Neuron (in vitro differentiated cells): ENCODE results near the gene MBD3L2B.

Experiments
- H2AFZ ChIP-seq: one replicate; pipeline ENCODE4 v1.6.1; 2013; ENCODE audit warnings: low read depth, mild to moderate bottlenecking, inconsistent platforms, low read length, moderate library complexity
- H3K27me3 ChIP-seq: one replicate; pipeline ENCODE4 v1.6.1; 2013; ENCODE audit warnings: low read length; ENCODE audit not compliant: insufficient read depth
- H3K36me3 ChIP-seq: one replicate; pipeline ENCODE4 v1.6.1; 2013; ENCODE audit warnings: low read length; ENCODE audit not compliant: insufficient read depth
- H3K4me1 ChIP-seq: one replicate; pipeline ENCODE4 v1.6.1; 2013; ENCODE audit warnings: low read length; ENCODE audit not compliant: insufficient read depth
- H3K4me3 ChIP-seq: 2 replicates; pipeline ENCODE4 v1.5.1; 2013; ENCODE audit warnings: mild to moderate bottlenecking, low read length, moderate library complexity
- H3K9me3 ChIP-seq: one replicate; pipeline ENCODE4 v1.6.1; 2013; ENCODE audit warnings: low read length

The MBD3L2B gene

DNA sequence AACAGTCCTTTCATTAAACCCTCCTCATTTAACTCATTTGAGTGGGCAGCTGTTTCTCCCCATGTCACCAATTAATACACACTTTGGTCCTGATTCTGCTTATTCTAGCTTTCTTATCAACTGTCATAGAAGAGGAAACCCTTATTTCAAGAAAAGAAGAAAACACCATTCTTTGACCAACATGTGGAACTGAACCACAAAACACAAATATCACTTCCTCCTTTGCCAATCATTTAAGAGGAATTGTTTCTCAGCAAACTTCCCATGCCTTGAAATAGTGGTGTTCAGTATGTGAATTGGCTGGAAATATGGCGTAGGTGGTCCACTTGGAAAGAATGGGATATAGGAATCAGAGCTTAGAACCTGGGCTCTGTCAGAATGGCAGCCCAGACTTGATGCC is 20.4 kb downstream of the MBD3L2B start:
- Histone ChIP-seq H3K4me3 (no peak overlapping the region), H3K27me3 (no peaks in the 10 kb centered on the region), H3K9me3 (no peaks in the 10 kb centered on the region), H3K36me3 (no peaks in the 10 kb centered on the region), H3K4me1 (no peaks in the 10 kb centered on the region), H2AFZ (no peak overlapping the region)

GRCh38 chr19:7000333-7000732 is 20.9 kb downstream of the MBD3L2B start:
- Histone ChIP-seq H3K9me3 (no peaks in the 10 kb centered on the region), H2AFZ (no peak overlapping the region), H3K36me3 (no peaks in the 10 kb centered on the region), H3K4me3 (no peak overlapping the region), H3K4me1 (no peaks in the 10 kb centered on the region), H3K27me3 (no peaks in the 10 kb centered on the region)

DNA sequence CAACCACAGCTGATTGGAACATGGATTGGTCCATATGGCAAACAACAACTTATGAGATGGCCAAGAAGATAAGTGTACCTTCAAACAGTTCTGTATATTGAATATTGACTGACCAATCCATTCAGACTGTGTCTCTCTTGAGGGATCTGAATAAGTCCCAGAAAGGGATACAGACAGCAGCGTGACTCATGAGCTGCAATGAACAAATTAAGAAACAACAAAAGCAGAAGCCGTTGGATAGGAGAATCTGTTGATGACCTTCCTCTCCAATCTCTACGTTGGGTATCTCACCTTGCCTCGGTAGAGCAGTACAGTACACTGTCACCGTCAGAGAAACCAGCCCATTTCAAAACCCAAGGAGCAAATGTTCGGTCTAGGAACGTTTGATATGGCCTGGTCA is 21.3 kb downstream of the MBD3L2B start:
- Histone ChIP-seq H2AFZ (no peak overlapping the region), H3K4me1 (no peaks in the 10 kb centered on the region), H3K9me3 (no peaks in the 10 kb centered on the region), H3K4me3 (no peak overlapping the region), H3K36me3 (no peaks in the 10 kb centered on the region), H3K27me3 (no peaks in the 10 kb centered on the region)

- Histone ChIP-seq H3K36me3 (no peaks in the 10 kb centered on the region), H2AFZ (no peak overlapping the region), H3K4me3 (no peak overlapping the region), H3K9me3 (no peaks in the 10 kb centered on the region), H3K4me1 (no peaks in the 10 kb centered on the region), H3K27me3 (no peaks in the 10 kb centered on the region)
Measured at GRCh38 chr19:6997679-6998445, 23.4 kb downstream of the MBD3L2B start.

GRCh38 chr19:6996810-6997209 is 24.4 kb downstream of the MBD3L2B start:
- no peaks in the 10 kb centered on the region for H3K27me3 ChIP-seq
- no peak overlapping the region for H3K4me3 ChIP-seq
- H2AFZ ChIP-seq: no peak overlapping the region
- H3K9me3 ChIP-seq: no peaks in the 10 kb centered on the region
- no peaks in the 10 kb centered on the region for H3K36me3 ChIP-seq
- no peaks in the 10 kb centered on the region for H3K4me1 ChIP-seq

GRCh38 chr19:6995054-6995453 is 26.2 kb downstream of the MBD3L2B start:
- no peaks in the 10 kb centered on the region for H3K36me3 ChIP-seq
- no peaks in the 10 kb centered on the region for H3K9me3 ChIP-seq
- no peaks in the 10 kb centered on the region for H3K27me3 ChIP-seq
- no peak overlapping the region for H2AFZ ChIP-seq
- H3K4me1 ChIP-seq: no peaks in the 10 kb centered on the region
- no peak overlapping the region for H3K4me3 ChIP-seq

DNA sequence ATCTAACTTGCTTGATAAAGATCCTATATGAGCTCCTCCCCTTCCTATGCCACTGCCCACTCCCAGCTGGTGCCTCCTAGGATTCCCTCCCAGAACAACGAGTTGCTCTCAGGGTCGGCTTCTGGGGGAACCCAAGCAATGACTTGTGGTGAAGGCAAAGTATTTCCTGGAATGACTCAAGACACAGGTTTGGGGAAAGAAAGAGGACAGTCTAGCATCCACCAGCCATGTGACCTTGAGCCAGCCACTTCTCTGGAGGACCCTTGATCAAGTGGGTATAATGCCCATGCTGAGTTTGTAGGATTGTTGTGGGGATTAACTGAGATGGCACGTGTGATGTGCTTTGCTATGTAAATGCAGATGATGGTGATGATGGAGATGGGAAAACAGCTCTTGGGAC is 33.0 kb downstream of the MBD3L2B start:
- Histone ChIP-seq H3K36me3 (no peaks in the 10 kb centered on the region), H3K9me3 (peaks cover 6% of the 10 kb centered on the region), H2AFZ (no peak overlapping the region), H3K4me3 (no peak overlapping the region), H3K4me1 (no peaks in the 10 kb centered on the region), H3K27me3 (no peaks in the 10 kb centered on the region)

GRCh38 chr19:6987850-6988249 is 33.4 kb downstream of the MBD3L2B start:
- H3K4me3 ChIP-seq: no peak overlapping the region
- no peaks in the 10 kb centered on the region for H3K4me1 ChIP-seq
- no peaks in the 10 kb centered on the region for H3K27me3 ChIP-seq
- H3K9me3 ChIP-seq: peaks cover 6% of the 10 kb centered on the region
- H3K36me3 ChIP-seq: no peaks in the 10 kb centered on the region
- no peak overlapping the region for H2AFZ ChIP-seq

- H3K36me3 ChIP-seq: no peaks in the 10 kb centered on the region
- no peak overlapping the region for H3K4me3 ChIP-seq
- H3K4me1 ChIP-seq: peaks cover 4% of the 10 kb centered on the region
- no peak overlapping the region for H2AFZ ChIP-seq
- no peaks in the 10 kb centered on the region for H3K27me3 ChIP-seq
- H3K9me3 ChIP-seq: peaks cover 6% of the 10 kb centered on the region
Measured at GRCh38 chr19:6983448-6983847, 37.8 kb downstream of the MBD3L2B start.

GRCh38 chr19:6979399-6979798 is 41.8 kb downstream of the MBD3L2B start:
- no peak overlapping the region for H2AFZ ChIP-seq
- H3K27me3 ChIP-seq: no peaks in the 10 kb centered on the region
- no peaks in the 10 kb centered on the region for H3K9me3 ChIP-seq
- peaks cover 4% of the 10 kb centered on the region for H3K4me1 ChIP-seq
- H3K36me3 ChIP-seq: no peaks in the 10 kb centered on the region
- H3K4me3 ChIP-seq: no peak overlapping the region

GRCh38 chr19:6976197-6976596 is 45.0 kb downstream of the MBD3L2B start:
- H3K9me3 ChIP-seq: no peaks in the 10 kb centered on the region
- no peaks in the 10 kb centered on the region for H3K36me3 ChIP-seq
- H2AFZ ChIP-seq: no peak overlapping the region
- H3K27me3 ChIP-seq: no peaks in the 10 kb centered on the region
- H3K4me1 ChIP-seq: peaks cover 4% of the 10 kb centered on the region
- H3K4me3 ChIP-seq: no peak overlapping the region

DNA sequence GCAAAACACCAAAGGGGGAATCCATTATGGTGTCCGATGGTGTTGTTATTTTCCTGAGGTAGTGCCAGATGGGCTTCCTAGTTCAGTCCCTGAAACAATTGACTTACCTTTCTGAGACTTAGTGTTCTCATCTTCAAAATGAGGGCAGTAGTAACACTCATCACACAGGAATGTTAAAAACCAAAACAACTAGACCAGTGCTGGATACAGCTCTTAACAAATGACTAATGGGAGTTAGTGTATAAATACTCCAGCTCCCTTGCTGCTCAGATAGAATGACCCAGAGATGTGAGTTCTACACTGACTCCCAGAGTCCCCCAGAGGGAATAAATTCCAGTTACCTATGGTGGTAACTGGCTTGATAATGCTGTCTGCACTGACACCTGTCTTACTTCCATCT is 49.9 kb downstream of the MBD3L2B start:
- Histone ChIP-seq H3K9me3 (no peaks in the 10 kb centered on the region), H2AFZ (no peak overlapping the region), H3K4me1 (no peaks in the 10 kb centered on the region), H3K27me3 (no peaks in the 10 kb centered on the region), H3K36me3 (no peaks in the 10 kb centered on the region), H3K4me3 (no peak overlapping the region)

GRCh38 chr19:6970443-6970842 is 50.8 kb downstream of the MBD3L2B start:
- H3K36me3 ChIP-seq: no peaks in the 10 kb centered on the region
- H3K27me3 ChIP-seq: peaks cover 2% of the 10 kb centered on the region
- H2AFZ ChIP-seq: no peak overlapping the region
- H3K9me3 ChIP-seq: no peaks in the 10 kb centered on the region
- H3K4me3 ChIP-seq: no peak overlapping the region
- H3K4me1 ChIP-seq: no peaks in the 10 kb centered on the region

- peaks cover 2% of the 10 kb centered on the region for H3K27me3 ChIP-seq
- no peak overlapping the region for H2AFZ ChIP-seq
- H3K4me3 ChIP-seq: no peak overlapping the region
- no peaks in the 10 kb centered on the region for H3K36me3 ChIP-seq
- H3K9me3 ChIP-seq: no peaks in the 10 kb centered on the region
- H3K4me1 ChIP-seq: no peaks in the 10 kb centered on the region
Measured at GRCh38 chr19:6970021-6970420, 51.2 kb downstream of the MBD3L2B start.
